IPS DF 4.7 (cell line): ENCODE data around the gene PRG2.
"Not testable (repeated sequence)": the region's sequence is repeated elsewhere in the genome, so short reads cannot be mapped to it uniquely, and the experiment has no call there.

Experiments used
- DNase-seq: peaks from one replicate; pipeline ENCODE4 v3.0.0-alpha.2; 2013; ENCODE audit warnings: low spot score; ENCODE audit errors: extremely low read depth

The PRG2 gene

GRCh38 chr11:57421066-57421465, 30.6 kb upstream of the PRG2 start:
- DNase-seq: no peak

DNA sequence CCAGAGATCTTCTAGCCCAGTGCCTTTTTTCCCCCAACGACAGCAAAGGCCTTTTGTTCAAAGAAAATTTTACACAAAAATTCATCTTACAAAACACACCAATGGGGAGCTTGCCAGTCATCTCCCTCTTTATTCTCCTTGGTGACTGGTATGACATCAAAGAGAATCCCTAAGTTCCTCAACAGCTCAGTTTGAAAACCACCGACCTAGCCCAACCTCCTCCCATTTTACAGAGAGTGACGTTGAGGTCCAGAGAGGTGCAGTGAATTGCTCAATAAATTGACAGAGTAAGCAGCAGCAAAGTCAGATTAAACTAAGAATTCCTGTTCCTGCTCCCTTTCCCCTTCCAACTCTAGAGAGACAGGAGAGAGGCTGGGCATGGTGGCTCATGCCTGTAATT, 28.7 kb upstream of the PRG2 start:
- DNase-seq: no peak

GRCh38 chr11:57418131-57418530, 27.7 kb upstream of the PRG2 start:
- no peak for DNase-seq

GRCh38 chr11:57417056-57417455, 26.6 kb upstream of the PRG2 start:
- DNase-seq: no peak

DNA sequence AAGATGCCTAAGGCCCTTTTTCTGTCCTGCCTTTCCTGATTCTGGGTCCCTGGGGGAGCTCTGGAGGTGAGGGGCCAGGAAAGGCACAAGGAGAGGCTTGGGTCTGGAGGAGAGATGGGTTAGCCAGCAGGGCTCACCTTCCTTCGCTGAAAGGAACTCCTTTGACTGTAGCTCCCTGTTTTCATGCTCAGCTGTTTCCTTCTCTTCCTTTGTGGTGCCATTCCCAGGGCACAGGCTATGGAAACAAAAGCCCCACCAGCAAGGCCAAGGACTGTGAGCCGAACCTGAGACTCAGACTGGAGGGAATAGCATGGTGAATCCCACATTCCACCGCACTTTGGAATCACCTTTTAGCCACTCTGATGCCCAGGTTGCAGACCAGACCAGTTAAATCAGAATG, 26.0 kb upstream of the PRG2 start:
- no peak for DNase-seq

DNA sequence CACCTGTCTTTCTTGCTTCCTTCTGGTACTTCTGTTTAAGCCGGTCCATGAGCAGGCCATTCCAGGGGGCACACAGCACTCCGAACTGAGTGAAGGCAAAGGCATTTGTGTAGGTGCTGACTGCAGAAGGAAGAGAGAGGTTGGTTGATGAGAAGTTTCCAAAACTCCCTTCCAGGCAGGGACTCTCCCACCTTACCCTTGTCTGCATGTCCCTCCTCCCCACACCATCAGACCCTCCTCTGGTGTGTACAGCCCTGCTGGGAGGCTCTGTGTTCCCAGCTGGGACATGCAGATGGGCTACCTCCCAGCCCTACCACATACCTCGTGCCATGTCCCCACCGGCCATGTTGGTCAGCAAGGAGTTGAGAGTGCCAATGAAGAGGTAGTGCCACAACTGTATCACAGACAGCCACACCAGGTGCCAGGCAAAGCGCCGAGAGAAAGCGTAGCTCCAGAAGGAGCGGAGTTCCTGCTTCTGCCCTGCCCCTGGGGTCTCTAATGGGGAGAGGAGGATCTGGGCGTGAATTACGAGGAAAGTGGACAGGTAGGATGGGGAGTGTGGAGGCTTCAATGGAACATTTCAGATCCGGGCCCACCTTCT, 24.3 kb upstream of the PRG2 start:
- DNase-seq: no peak

DNA sequence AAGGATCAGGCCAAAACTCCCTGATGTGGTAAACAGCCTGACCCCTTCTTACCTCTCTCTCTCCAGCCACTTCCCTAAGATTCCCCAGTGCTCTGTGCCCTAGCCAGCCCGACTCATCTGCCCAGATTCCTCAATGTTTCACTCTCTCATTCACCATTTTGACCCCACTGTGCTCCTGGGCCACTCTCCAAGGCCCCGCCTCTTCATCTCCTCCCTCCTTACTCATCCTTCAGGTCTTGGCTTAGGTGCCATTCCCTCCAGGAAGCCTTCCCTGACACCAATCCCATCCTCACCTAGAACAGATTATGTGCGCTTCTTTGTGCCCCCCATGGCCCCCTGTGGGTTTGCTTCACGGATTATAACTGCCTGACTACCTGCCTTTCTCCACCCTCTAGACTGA, 23.2 kb upstream of the PRG2 start:
- no peak for DNase-seq

DNA sequence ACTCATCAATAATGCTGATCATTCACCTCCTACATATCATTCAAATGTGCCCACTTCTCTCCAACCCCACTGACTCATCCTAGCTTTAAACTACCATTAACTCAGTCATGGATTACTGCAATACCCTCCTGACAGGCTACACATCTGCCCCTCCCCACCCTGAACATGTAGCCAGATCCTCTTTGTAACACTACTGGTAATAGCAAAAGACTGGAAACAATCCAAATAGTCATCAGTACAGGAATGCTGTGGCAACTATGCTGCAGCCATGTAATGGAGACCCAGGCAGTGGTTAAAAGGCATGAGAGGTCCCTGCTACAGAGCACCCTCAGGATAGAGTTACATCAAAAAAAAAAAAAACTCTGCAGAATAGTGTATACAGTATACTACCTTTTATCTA, 19.8 kb upstream of the PRG2 start:
- no peak for DNase-seq

- no peak for DNase-seq
These were observed 19.1 kb upstream of the PRG2 start for GRCh38 chr11:57409321-57410100.

- DNase-seq: no peak
These were observed 18.3 kb upstream of the PRG2 start for GRCh38 chr11:57408771-57409170.

DNA sequence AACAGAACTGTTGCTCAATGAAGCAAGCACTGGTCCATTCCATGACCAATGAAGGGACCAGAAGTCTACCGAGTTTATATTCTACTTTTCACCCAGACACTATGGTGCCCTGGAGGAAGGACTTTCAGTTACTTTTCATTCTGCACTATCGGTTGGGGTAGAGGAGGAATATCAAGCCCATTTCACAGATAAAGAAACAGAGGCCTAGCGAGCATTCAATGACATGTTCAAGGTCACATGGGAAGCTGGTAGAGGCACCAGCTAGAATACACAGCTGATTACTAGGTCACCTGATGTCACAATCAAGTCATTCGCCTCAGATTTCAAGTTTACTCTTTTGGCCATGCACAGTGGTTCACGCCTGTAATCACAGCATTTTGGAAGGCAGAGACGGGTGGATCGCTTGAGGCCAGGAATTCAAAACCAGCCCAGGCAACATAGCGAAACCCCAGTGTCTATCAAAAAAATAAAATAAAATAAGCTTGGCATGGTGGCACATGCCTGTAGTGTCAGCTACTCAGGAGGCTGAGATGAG, 17.6 kb upstream of the PRG2 start:
- DNase-seq: no peak

DNA sequence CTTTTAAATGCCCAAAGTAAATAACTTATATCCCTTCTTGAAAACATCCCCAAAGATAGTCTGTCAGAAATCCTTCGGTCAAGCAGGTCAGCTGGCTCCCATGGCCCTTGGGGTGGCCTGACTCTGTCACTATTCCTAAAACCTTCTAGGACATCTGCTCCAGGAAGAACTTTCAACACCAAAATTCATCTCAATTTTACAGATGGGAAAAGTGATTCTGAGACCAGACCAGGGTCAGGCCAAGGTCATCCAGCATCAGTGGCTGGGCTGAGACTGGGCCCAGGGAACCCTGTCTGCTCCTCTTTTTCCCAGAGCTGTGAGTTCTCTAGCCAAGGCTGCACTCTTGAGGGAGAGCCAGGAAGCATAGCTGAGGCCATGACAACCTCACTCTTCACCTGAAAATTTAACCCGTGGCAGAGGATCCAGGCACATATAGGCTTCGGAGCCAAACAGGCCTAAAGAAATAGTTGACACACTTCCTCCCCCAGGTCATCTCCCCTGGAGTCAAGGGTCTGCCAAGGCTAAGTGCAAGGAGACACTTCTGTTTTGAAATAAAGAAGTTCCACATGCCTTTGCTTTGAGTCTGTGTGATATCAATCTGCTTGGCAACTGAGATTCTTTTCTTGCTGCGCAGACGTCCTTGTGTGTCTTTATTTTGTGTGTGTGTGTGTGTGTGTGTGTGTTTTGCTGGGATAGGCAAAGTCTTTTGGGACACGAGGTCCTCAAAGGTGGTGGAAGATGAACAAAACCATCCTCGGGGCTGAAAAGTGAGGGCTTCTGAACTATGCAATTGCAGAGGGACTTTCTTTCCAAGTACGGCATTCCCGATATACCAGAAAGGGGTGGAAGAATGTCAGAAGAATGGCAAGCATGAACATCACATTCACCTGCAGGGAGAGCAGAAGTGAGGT, 16.8 kb upstream of the PRG2 start:
- DNase-seq: no peak

DNA sequence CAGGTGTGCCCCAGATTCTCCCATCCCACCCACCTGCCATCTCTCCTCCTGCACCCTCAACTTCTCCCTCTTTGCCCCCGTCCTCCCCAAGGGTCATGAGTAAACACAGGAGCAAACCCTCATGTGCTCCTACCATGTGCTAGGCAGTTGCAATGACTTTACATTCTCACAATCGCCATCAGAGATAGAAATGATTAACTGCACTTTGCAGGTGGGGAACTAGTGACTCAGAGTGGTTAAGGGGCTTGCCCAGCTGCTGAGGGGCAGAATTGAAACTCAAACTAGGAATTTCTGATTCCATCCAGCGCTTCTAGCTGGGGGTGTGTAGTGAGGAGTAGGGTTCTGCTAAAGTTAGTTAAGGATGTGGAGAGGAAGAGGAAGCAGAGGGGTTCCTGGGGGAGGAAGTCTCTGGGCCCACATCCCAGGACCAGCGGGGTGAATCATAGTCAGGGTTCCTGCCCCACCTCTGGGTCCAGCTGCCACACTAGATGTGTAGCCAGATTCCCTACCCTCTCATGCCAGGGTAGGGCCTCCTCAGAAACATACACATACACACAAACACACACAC, 16.0 kb upstream of the PRG2 start:
- DNase-seq: no peak

GRCh38 chr11:57405271-57405860, 14.9 kb upstream of the PRG2 start:
- no peak for DNase-seq

DNA sequence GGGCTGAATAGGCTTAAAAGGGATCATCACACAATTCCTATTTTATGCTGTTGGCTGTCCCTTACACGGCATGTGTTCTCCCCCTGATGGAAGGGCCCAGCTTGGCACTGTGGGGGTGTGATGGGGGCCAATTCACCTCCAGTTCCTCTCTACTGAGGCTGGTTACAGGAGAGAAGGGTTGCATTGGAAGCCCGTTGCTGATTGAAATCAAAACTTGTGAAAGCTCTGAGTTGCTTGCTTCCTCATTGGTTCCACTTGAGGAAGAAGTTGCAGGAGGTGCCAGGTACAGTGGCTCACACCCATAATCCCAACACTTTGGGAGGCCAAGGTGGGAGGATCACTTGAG, 13.3 kb upstream of the PRG2 start:
- no peak for DNase-seq

- not testable (repeated sequence) for DNase-seq
These were observed 12.8 kb upstream of the PRG2 start for GRCh38 chr11:57403003-57403801.

GRCh38 chr11:57402188-57403002, 11.9 kb upstream of the PRG2 start:
- no peak for DNase-seq

DNA sequence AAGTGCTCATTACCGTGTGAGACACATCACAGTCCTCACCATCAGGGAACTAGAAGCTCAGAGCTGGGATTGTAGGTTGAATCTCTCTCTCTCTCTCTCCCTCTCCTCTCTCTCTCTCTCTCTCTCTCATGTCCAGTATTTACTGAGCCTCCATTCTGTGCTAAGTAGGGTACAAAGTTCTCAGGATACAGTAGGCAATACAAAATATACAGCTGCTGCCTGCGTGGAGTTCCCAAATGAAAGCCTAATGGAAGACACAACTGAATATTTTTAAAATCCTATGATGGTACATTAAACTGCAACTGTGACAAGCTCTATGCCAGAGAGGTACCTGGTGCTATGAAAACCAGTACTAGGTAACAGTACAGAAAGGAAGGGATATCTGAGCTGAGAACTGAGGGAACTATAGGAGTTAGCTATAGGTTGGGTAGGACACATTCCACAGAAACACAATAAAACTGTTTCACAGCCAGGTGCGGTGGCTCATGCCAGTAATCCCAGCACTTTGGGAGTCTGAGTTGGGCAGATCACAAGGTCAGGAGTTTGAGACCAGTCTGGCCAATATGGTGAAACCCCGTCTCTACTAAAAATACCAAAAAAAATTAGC, 9.6 kb upstream of the PRG2 start:
- DNase-seq: no peak

DNA sequence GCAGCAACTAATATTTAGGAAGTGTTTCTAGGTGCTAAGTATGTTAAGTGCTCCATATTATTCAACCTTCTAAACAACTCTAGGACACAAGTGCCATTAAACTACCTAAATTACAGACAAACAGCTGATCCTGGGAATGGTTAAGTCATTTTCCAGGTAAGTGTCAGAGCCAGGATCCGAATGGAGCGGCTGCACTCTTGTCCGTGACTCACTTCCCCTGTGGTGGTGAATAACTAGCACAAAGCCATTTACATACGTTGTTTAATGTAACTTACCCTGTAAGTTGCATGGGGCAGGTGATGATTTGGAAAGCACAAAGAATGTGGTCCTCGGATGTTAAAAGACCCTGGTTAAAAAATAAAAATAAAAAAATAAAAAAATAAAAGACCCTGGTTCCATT, 8.8 kb upstream of the PRG2 start:
- DNase-seq: no peak
